K562 (cell line): ENCODE data around the gene SMCHD1. TPM values are rescaled to one million over a fixed set of nuclear protein-coding genes. Genes with fewer than 3 reads are reported as not detected.

Experiments
- HDAC2 ChIP-seq: fragments of 450-650 bp; IDR thresholded peaks from 2 replicates; pipeline ENCODE4 v1.6.1; 2016; ENCODE audit warnings: mild to moderate bottlenecking
- KLF10 ChIP-seq: fragments of 250-450 bp; sonication (Bioruptor Pico); IDR thresholded peaks from 2 replicates; pipeline ENCODE4 v1.6.1; 2021; ENCODE audit warnings: matching md5 sums
- RBM22 ChIP-seq: fragments of 200-400 bp; formaldehyde crosslinking; IDR thresholded peaks from 2 replicates; pipeline ENCODE4 v1.6.1; 2018; ENCODE audit warnings: low read length, low read depth; ENCODE audit not compliant: poor library complexity, severe bottlenecking
- SMAD1 ChIP-seq: fragments of 150-350 bp; IDR thresholded peaks from 2 replicates; pipeline ENCODE4 v1.6.1; 2014; ENCODE audit warnings: low read length, low read depth; ENCODE audit not compliant: partially characterized antibody
- SNAPC5 ChIP-seq: fragments of 250-450 bp; sonication (Bioruptor Pico); IDR thresholded peaks from 2 replicates; pipeline ENCODE4 v1.8.0; 2021; ENCODE audit warnings: moderate library complexity, mild to moderate bottlenecking, inconsistent platforms
- TEAD1 ChIP-seq, 2 experiments: fragments of 450-650 bp in 1 of 2; sonication (generic) in 1 of 2; formaldehyde crosslinking; IDR thresholded peaks; 2 replicates each; pipeline versions ENCODE4 v1.4.0 to v1.8.0; 2020 to 2022; ENCODE audit warnings: mild to moderate bottlenecking in 2 of 2, missing genetic modification reagents in 1 of 2
- TOE1 ChIP-seq, 2 experiments: fragments of 450-650 bp in 1 of 2; sonication (generic) in 1 of 2; formaldehyde crosslinking in 1 of 2; IDR thresholded peaks; 2 replicates each; pipeline versions ENCODE4 v1.7.1 to v1.8.0; 2016 to 2022; ENCODE audit warnings: borderline replicate concordance in 2 of 2, mild to moderate bottlenecking in 2 of 2, antibody characterized with exemption in 1 of 2, inconsistent platforms in 1 of 2, low read depth in 1 of 2, missing genetic modification reagents in 1 of 2, moderate library complexity in 1 of 2
- ZBTB17 ChIP-seq: fragments of 450-650 bp; formaldehyde crosslinking; IDR thresholded peaks from 2 replicates; pipeline ENCODE4 v1.4.0; 2020; ENCODE audit warnings: mild to moderate bottlenecking
- ZFP30 ChIP-seq: fragments of 250-450 bp; sonication (Bioruptor Pico); IDR thresholded peaks from 2 replicates; pipeline ENCODE4 v1.8.0; 2022; ENCODE audit warnings: moderate library complexity, mild to moderate bottlenecking, inconsistent platforms, borderline replicate concordance
- ZFP36 ChIP-seq: fragments of 150-350 bp; IDR thresholded peaks from 2 replicates; pipeline ENCODE4 v1.6.1; 2018; ENCODE audit warnings: low read length, low read depth; ENCODE audit not compliant: partially characterized antibody
- ZNF184 ChIP-seq: sonication (generic); formaldehyde crosslinking; IDR thresholded peaks from 2 replicates; pipeline ENCODE4 v1.5.0; 2020; ENCODE audit warnings: missing genetic modification reagents
- ZNF274 ChIP-seq: IDR thresholded peaks from 2 replicates; pipeline ENCODE4 v1.6.1; 2011; ENCODE audit warnings: low read depth, mild to moderate bottlenecking, low read length, moderate library complexity, borderline replicate concordance
- ZNF282 ChIP-seq: sonication (generic); formaldehyde crosslinking; IDR thresholded peaks from 2 replicates; pipeline ENCODE4 v1.8.1; 2023; ENCODE audit warnings: missing genetic modification reagents
- ZNF444 ChIP-seq: fragments of 250-450 bp; sonication (Bioruptor Pico); IDR thresholded peaks from 2 replicates; pipeline ENCODE4 v1.4.0; 2020; ENCODE audit warnings: mild to moderate bottlenecking, moderate library complexity
- ZNF512 ChIP-seq: IDR thresholded peaks from 2 replicates; pipeline ENCODE4 v1.6.1; 2016; ENCODE audit warnings: missing genetic modification characterization, missing compliant biosample characterization
- ZNF696 ChIP-seq: fragments of 250-450 bp; sonication (Bioruptor Pico); conservative IDR thresholded peaks from 2 replicates; pipeline ENCODE4 v1.4.0; 2020; ENCODE audit warnings: mild to moderate bottlenecking, moderate library complexity
- ZNF707 ChIP-seq: fragments of 250-450 bp; sonication (Bioruptor Pico); conservative IDR thresholded peaks from 2 replicates; pipeline ENCODE4 v1.8.0; 2022; ENCODE audit warnings: inconsistent platforms, mild to moderate bottlenecking, moderate library complexity
- ZNF79 ChIP-seq: fragments of 250-450 bp; sonication (Bioruptor Pico); IDR thresholded peaks from 2 replicates; pipeline ENCODE4 v1.4.0; 2020; ENCODE audit warnings: low read depth, mild to moderate bottlenecking, moderate library complexity
- ZSCAN29 ChIP-seq: fragments of 450-650 bp; IDR thresholded peaks from 2 replicates; pipeline ENCODE4 v1.6.1; 2017
- ZSCAN32 ChIP-seq: fragments of 450-650 bp; formaldehyde crosslinking; IDR thresholded peaks from 2 replicates; pipeline ENCODE4 v1.4.0; 2020; ENCODE audit warnings: mild to moderate bottlenecking, moderate library complexity
- polyA plus RNA-seq, 8 experiments: library from polyadenylated mRNA; depleted of rRNA in 4 of 8; stranded (reverse) in 5 of 8; unstranded in 3 of 8; fragments of >200 nt; fragmentation: Nextera tagmentation in 2 of 8; fragmentation: Illumina TruSeq in 1 of 8; extraction: Ambion mirVana in 2 of 8; extraction: Trizol in 1 of 8; gene quantifications; 2 replicates each; pipeline versions ENCODE4 v1.2.1 to v1.2.3, GENCODE V29; 2011 to 2014; ENCODE audit warnings: inconsistent platforms in 1 of 8, missing spikeins in 1 of 8
- total RNA-seq, 7 experiments: library from RNA; depleted of rRNA in 6 of 7; stranded (reverse); fragments of >200 nt in 6 of 7; fragmentation: Illumina TruSeq in 2 of 7; extraction: Trizol in 2 of 7; gene quantifications; 2 replicates each; pipeline versions ENCODE4 v1.2.1 to v1.2.3, GENCODE V29; 2011 to 2021; ENCODE audit warnings: low replicate concordance in 1 of 7

The SMCHD1 gene
- total and polyA plus RNA-seq, 9 of the 15 experiments (the other 6 are each of a cell fraction or from before 2014, with no cell fraction given), result 6.3 to 144 (median 72.7) TPM

GRCh38 chr18:2655178-2655953 is at the start of gene SMCHD1 (continued):
- peak; percentile 75; the same call in 1 of the 2 replicates for TF ChIP-seq ZSCAN29
- no peak for TF ChIP-seq ZNF696
- peak; percentile 34 for TF ChIP-seq RBM22
- TF ChIP-seq SNAPC5 (CRISPR knock-in tag), result no peak
- TF ChIP-seq ZNF79 (CRISPR knock-in tag), result no peak
- peak; percentile 88 for TF ChIP-seq HDAC2
- no peak for TF ChIP-seq ZNF184
- TF ChIP-seq ZFP36, result no peak
- 0 out of 2 replicates have a peak, but pooled peaks have one; percentile 16 for TF ChIP-seq ZBTB17
- TF ChIP-seq ZNF707, result no peak
- TF ChIP-seq ZNF512 (tag), result no peak
- TF ChIP-seq ZFP30 (CRISPR knock-in tag), result no peak
- peak in 1 of 2 experiments; percentile 90; a peak in 2 of 4 replicates for TF ChIP-seq TEAD1 (CRISPR knock-in tag; IDR thresholded peaks at IDR 0.05)
- no peak for TF ChIP-seq ZSCAN32 (CRISPR knock-in tag)
- 0 out of 2 replicates have a peak, but pooled peaks have one; percentile 47 for TF ChIP-seq ZNF282 (CRISPR knock-in tag)
- TF ChIP-seq TOE1 (IDR thresholded peaks at IDR 0.05; ENCODE audit: borderline replicate concordance), result peak; percentile 68; the same call in 1 of the 2 replicates
- 0 out of 2 replicates have a peak, but pooled peaks have one; percentile 83 for TF ChIP-seq TOE1 (CRISPR knock-in tag; IDR thresholded peaks at IDR 0.05; ENCODE audit: borderline replicate concordance, low read depth)
- TF ChIP-seq ZNF444 (CRISPR knock-in tag), result no peak
- no peak for TF ChIP-seq KLF10 (CRISPR knock-in tag)
- TF ChIP-seq ZNF274, result no peak
- peak; percentile 18 for TF ChIP-seq SMAD1
